Spinal cord (tissue), 10 donors: ENCODE measurements around the gene FLNB. TPM values are rescaled to one million over a fixed set of nuclear protein-coding genes. Genes with fewer than 3 reads are reported as not detected.
A peak's percentile ranks its signal among the peaks of the same experiment; 100 is the strongest.

Experiments
- DNase-seq, 6 donors: peaks; one replicate each; pipeline versions ENCODE4 v3.0.0 to v3.0.0-alpha.2; 2013 to 2015; ENCODE audit warnings: low spot score in 6 of 6, low read depth in 4 of 6
- H3K27ac ChIP-seq: one replicate; pipeline ENCODE4 v1.5.1; 2013; ENCODE audit warnings: low read depth, low read length, control low read depth
- H3K27me3 ChIP-seq: one replicate; pipeline ENCODE4 v1.6.1; 2013; ENCODE audit warnings: low read length; ENCODE audit not compliant: control insufficient read depth, insufficient read depth
- H3K36me3 ChIP-seq: one replicate; pipeline ENCODE4 v1.6.1; 2013; ENCODE audit warnings: low read length; ENCODE audit not compliant: control insufficient read depth, insufficient read depth
- H3K4me1 ChIP-seq: one replicate; pipeline ENCODE4 v1.6.1; 2013; ENCODE audit warnings: low read length; ENCODE audit not compliant: control insufficient read depth, insufficient read depth
- H3K4me3 ChIP-seq: one replicate; pipeline ENCODE4 v1.5.1; 2013; ENCODE audit warnings: low read depth, low read length, control low read depth
- H3K9me3 ChIP-seq: one replicate; pipeline ENCODE4 v1.6.1; 2013; ENCODE audit warnings: low read length; ENCODE audit not compliant: control insufficient read depth, insufficient read depth
- WGBS: methylation state at CpG from one replicate; pipeline ENCODE4 v1.1.5; 2013; ENCODE audit warnings: missing lambda C conversion rate; ENCODE audit not compliant: insufficient coverage; 5-methylcytosine and 5-hydroxymethylcytosine counted together
- polyA plus RNA-seq, 2 donors: library from polyadenylated mRNA; unstranded; fragments of 120-200 nt; gene quantifications; one replicate each; pipeline ENCODE4 v1.2.1, GENCODE V29; 2013; ENCODE audit not compliant: insufficient read length in 2 of 2
- total RNA-seq, 2 donors: library from RNA; depleted of rRNA in 1 of 2; stranded (reverse); fragments of 120-200 nt in 1 of 2; fragments of >200 nt in 1 of 2; gene quantifications; one replicate each; pipeline versions ENCODE4 v1.2.3 to v1.2.4, GENCODE V29; 2013 to 2014
- donor health status: healthy.

FLNB gene
- total and polyA plus RNA-seq, 4 donors = 46.1 to 251 (median 74.7) TPM

DNA sequence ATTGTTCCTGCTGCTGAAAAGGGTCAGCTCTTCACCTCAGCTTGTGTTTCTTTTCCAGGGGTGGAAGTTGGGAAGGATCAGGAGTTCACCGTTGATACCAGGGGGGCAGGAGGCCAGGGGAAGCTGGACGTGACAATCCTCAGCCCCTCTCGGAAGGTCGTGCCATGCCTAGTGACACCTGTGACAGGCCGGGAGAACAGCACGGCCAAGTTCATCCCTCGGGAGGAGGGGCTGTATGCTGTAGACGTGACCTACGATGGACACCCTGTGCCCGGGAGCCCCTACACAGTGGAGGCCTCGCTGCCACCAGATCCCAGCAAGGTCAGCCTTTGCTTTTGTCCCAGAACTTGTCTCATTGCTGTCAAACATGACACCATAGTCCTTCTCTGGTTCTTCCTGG, 113.0 kb downstream of the FLNB start:
- H3K9me3 ChIP-seq = no peaks in the 10 kb centered on the region
- WGBS = 96% methylated on average over 11 of the region's 11 CpGs
- no peak for DNase-seq
- H3K4me3 ChIP-seq = no peak overlapping the region
- H3K4me1 ChIP-seq = peaks cover 18% of the 10 kb centered on the region
- peaks cover 49% of the 10 kb centered on the region for H3K36me3 ChIP-seq
- H3K27ac ChIP-seq = no peak overlapping the region
- no peaks in the 10 kb centered on the region for H3K27me3 ChIP-seq

DNA sequence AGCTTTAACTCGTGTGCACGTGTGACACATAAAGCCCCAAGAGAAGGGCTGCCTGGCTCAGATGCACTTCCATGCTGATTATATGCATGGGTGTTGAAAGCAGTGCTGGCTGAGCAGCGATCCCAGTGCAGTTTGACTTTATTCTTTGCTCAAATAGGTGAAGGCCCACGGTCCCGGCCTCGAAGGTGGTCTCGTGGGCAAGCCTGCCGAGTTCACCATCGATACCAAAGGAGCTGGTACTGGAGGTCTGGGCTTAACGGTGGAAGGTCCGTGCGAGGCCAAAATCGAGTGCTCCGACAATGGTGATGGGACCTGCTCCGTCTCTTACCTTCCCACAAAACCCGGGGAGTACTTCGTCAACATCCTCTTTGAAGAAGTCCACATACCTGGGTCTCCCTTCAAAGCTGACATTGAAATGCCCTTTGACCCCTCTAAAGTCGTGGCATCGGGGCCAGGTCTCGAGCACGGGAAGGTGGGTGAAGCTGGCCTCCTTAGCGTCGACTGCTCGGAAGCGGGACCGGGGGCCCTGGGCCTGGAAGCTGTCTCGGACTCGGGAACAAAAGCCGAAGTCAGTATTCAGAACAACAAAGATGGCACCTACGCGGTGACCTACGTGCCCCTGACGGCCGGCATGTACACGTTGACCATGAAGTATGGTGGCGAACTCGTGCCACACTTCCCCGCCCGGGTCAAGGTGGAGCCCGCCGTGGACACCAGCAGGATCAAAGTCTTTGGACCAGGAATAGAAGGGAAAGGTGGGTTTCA, 114.9 kb downstream of the FLNB start:
- Histone ChIP-seq H3K27me3 (no peaks in the 10 kb centered on the region), H3K4me1 (peaks cover 6% of the 10 kb centered on the region), H3K36me3 (peaks cover 46% of the 10 kb centered on the region), H3K27ac (no peak overlapping the region), H3K4me3 (no peak overlapping the region), H3K9me3 (no peaks in the 10 kb centered on the region)
- no peak for DNase-seq
- 95% methylated on average over 39 of the region's 41 CpGs for WGBS

DNA sequence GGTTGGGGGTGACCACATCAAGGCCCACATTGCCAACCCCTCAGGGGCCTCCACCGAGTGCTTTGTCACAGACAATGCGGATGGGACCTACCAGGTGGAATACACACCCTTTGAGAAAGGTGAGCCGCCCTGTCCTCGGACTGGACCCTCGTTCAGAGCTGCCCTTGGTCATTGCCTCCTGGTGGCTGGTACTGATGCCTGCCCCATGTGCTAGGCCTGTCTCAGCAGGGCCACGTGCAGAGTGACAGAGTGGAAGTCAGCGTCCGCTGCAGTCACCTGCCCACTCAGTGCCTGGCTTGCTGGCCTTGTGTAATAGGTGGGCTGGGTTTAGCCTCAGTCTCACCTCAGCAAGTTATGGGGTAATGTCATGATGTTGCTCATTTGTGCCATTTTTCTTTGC, 116.2 kb downstream of the FLNB start:
- no peaks in the 10 kb centered on the region for H3K4me1 ChIP-seq
- H3K27me3 ChIP-seq = no peaks in the 10 kb centered on the region
- H3K4me3 ChIP-seq = no peak overlapping the region
- no peaks in the 10 kb centered on the region for H3K9me3 ChIP-seq
- 96% methylated on average over 8 of the region's 8 CpGs for WGBS
- no peak overlapping the region for H3K27ac ChIP-seq
- DNase-seq = no peak
- H3K36me3 ChIP-seq = peaks cover 44% of the 10 kb centered on the region

DNA sequence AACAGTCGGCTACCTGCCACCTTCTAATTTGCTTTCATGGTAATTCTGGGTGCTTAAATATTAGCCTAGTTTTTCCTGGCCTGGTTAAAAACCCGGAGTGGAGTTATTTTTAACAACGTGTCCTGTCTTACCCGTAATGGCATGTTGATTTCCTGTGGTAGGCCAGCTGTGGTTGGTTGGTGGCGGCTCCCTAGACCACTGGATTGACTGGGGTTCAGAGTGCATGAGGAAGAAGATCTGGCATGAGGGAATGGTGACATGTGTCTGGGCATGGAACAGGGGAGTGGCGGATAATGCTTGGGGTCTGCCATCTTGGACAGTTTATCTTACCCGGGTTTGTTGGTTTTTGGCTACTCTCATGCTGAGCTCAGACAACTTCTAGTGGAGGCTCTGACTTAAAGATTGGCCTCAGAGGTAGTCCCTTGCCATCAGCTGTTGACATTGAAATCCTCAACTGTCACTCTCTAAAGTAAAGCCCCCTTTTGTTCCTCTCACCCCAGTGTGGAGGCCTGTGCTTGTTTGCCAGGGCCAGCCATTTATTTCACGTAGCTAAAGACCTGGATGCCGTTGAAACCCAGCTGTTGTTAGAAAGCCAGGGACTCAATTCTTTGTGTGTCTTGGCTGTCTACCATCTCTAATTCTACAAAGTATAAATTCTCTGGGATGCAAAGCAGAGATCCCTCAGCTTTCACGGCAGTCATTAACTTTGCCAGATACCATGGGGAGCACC, 121.0 kb downstream of the FLNB start:
- Histone ChIP-seq H3K9me3 (no peaks in the 10 kb centered on the region), H3K4me3 (no peak overlapping the region), H3K27ac (no peak overlapping the region), H3K4me1 (no peaks in the 10 kb centered on the region), H3K27me3 (no peaks in the 10 kb centered on the region), H3K36me3 (peaks cover 38% of the 10 kb centered on the region)
- DNase-seq = peak in 1 of 6 donors; percentile 25
- WGBS = 78% methylated on average over 10 of the region's 10 CpGs

DNA sequence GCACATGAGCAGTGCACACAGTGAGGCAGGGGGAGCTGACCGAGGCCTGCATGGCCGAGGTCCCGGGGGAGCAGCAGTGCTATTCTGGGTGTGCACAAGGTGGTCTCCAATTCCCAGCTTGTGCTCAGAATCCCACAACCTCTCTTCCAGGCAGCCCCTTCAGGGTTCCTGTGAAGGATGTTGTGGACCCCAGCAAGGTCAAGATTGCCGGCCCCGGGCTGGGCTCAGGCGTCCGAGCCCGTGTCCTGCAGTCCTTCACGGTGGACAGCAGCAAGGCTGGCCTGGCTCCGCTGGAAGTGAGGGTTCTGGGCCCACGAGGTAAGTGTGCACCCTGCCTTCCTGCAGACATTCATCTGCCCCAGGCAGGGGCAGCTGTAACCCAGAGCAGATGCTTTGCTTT, 122.4 kb downstream of the FLNB start:
- no peak for DNase-seq
- 95% methylated on average over 11 of the region's 11 CpGs for WGBS
- Histone ChIP-seq H3K27me3 (no peaks in the 10 kb centered on the region), H3K27ac (no peak overlapping the region), H3K4me3 (no peak overlapping the region), H3K9me3 (no peaks in the 10 kb centered on the region), H3K4me1 (no peaks in the 10 kb centered on the region), H3K36me3 (peaks cover 36% of the 10 kb centered on the region)

DNA sequence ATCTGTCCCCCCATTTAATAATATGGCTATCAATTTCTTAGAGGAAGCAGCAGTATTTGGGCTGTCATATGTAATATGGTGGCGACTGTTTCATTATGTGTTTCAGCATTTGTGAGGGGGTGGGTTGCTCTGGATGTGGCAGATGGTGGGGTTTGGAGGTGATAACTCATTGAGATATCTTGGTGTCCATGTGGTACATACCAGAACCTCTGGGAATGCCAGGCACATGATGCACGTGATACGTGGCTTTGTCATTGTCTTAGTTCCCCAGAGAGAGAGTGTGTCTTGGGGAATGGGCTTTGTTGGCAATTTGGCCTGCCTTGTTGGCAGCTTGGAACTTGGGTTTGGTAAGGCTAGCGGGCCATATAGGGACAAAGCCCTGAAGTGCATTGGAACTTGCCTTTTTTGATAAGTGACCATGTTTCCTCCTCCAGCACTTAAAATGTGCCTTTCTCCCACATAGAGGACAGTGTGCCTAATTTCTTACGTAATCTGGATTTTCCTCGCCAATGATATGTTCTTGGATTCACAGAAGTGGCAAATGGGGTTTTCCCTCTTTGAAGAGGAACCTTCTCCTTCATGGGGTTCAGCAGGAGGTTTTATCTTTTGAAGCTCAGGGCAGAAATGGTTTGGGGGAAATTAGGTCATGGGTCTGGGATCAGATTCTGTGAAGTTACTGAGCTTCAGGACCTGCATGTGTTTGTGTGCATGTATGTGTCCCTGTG, 123.0 kb downstream of the FLNB start:
- Histone ChIP-seq H3K27me3 (no peaks in the 10 kb centered on the region), H3K27ac (no peak overlapping the region), H3K4me3 (no peak overlapping the region), H3K4me1 (no peaks in the 10 kb centered on the region), H3K36me3 (peaks cover 37% of the 10 kb centered on the region), H3K9me3 (no peaks in the 10 kb centered on the region)
- WGBS = 92% methylated on average over 5 of the region's 6 CpGs
- DNase-seq = no peak

DNA sequence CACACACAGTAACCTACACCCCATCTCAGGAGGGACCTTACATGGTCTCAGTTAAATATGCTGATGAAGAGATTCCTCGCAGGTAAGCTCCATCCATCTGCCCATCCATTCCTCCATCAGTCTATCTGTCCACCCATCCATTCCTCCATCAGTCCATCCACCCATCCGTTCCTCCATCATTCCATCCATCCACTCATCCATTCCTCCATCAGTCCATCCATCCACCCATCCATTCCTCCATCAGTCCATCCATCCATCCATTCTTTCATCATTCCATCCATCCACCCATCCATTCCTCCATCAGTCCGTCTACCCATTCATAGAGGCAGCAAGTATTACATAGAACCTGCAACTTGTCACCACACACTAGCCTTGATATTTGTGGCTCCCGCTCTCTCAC, 124.6 kb downstream of the FLNB start:
- Histone ChIP-seq H3K36me3 (peaks cover 47% of the 10 kb centered on the region), H3K4me3 (no peak overlapping the region), H3K27me3 (no peaks in the 10 kb centered on the region), H3K9me3 (no peaks in the 10 kb centered on the region), H3K4me1 (no peaks in the 10 kb centered on the region), H3K27ac (no peak overlapping the region)
- 96% methylated on average over 2 of the region's 4 CpGs for WGBS
- DNase-seq = no peak

DNA sequence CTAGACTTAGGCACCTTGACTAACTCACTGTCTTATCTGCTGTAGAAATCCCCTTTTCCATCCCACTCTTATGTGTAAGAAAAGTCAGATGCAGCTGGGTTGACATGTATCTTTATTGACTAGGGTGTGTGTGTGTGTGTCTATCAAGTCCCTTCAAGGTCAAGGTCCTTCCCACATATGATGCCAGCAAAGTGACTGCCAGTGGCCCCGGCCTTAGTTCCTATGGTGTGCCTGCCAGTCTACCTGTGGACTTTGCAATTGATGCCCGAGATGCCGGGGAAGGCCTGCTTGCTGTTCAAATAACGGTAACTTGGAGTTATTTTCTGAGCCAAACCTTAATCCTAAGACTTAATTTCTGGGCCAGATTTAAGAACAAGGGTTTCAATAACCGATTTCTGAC, 126.2 kb downstream of the FLNB start:
- no peak overlapping the region for H3K4me3 ChIP-seq
- H3K9me3 ChIP-seq = no peaks in the 10 kb centered on the region
- no peaks in the 10 kb centered on the region for H3K27me3 ChIP-seq
- H3K27ac ChIP-seq = no peak overlapping the region
- no peaks in the 10 kb centered on the region for H3K4me1 ChIP-seq
- no peak for DNase-seq
- H3K36me3 ChIP-seq = peaks cover 47% of the 10 kb centered on the region
- WGBS = 93% methylated on average over 4 of the region's 5 CpGs

DNA sequence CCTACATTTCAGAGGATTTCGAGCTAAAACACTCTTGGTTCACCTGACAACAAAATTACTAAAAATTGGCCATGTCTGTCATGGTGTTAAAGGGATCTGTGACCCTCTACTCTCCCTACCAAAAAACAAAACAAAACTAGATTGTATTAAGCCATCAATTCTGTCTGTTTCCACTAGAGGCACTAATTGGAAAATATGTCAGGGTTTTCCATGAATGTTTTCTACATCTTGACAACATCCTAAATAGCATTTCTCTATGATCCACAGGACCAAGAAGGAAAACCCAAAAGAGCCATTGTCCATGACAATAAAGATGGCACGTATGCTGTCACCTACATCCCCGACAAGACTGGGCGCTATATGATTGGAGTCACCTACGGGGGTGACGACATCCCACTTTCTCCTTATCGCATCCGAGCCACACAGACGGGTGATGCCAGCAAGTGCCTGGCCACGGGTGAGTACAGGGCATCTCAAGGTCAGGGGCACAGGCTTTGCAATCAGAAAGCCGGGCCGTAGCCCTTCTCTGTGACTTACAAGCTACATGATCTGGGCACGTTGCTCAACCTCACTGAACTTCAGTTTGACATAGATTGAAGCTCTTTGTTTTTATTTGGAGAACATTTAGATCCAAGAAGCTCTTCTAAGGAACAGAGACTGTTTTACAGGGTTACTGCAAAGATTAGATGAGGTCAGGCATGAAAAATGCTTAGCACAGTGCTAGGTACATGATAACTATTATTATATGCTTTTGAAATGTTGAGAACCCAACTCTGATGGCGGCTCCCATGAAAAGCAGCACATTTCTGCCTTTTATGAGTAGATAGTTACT, 127.7 kb downstream of the FLNB start:
- no peak for DNase-seq
- peaks cover 36% of the 10 kb centered on the region for H3K36me3 ChIP-seq

More for the DNA sequence above, 127.7 kb downstream of the FLNB start:
- H3K27ac ChIP-seq = no peak overlapping the region
- no peaks in the 10 kb centered on the region for H3K9me3 ChIP-seq
- 90% methylated on average over 12 of the region's 14 CpGs for WGBS
- H3K27me3 ChIP-seq = no peaks in the 10 kb centered on the region
- no peaks in the 10 kb centered on the region for H3K4me1 ChIP-seq
- no peak overlapping the region for H3K4me3 ChIP-seq
